BLaER1 (cell line): ENCODE measurements around the gene AK8.
"Not testable (repeated sequence)": the region's sequence is repeated elsewhere in the genome, so short reads cannot be mapped to it uniquely, and the experiment has no call there.

Experiments used
- H3K27ac ChIP-seq: shearing (Covaris generic); formaldehyde crosslinking; 2 replicates; pipeline ENCODE4 v1.8.1; 2022
- H3K27me3 ChIP-seq: shearing (Covaris generic); formaldehyde crosslinking; 2 replicates; pipeline ENCODE4 v1.8.1; 2022
- H3K36me3 ChIP-seq: shearing (Covaris generic); formaldehyde crosslinking; 2 replicates; pipeline ENCODE4 v1.8.1; 2022
- H3K4me1 ChIP-seq: shearing (Covaris generic); formaldehyde crosslinking; 2 replicates; pipeline ENCODE4 v1.8.1; 2022
- H3K4me2 ChIP-seq: shearing (Covaris generic); formaldehyde crosslinking; 2 replicates; pipeline ENCODE4 v1.8.1; 2022
- H3K4me3 ChIP-seq: shearing (Covaris generic); formaldehyde crosslinking; 2 replicates; pipeline ENCODE4 v1.8.1; 2022
- H3K9ac ChIP-seq: shearing (Covaris generic); formaldehyde crosslinking; 2 replicates; pipeline ENCODE4 v1.8.1; 2022
- H3K9me3 ChIP-seq: shearing (Covaris generic); formaldehyde crosslinking; 2 replicates; pipeline ENCODE4 v1.8.1; 2022
- H4K20me1 ChIP-seq: shearing (Covaris generic); formaldehyde crosslinking; 2 replicates; pipeline ENCODE4 v1.8.1; 2022
- Cebpa-rat ChIP-seq: shearing (Covaris generic); IDR thresholded peaks from 2 replicates; pipeline ENCODE4 v1.8.1; 2022

The AK8 gene

DNA sequence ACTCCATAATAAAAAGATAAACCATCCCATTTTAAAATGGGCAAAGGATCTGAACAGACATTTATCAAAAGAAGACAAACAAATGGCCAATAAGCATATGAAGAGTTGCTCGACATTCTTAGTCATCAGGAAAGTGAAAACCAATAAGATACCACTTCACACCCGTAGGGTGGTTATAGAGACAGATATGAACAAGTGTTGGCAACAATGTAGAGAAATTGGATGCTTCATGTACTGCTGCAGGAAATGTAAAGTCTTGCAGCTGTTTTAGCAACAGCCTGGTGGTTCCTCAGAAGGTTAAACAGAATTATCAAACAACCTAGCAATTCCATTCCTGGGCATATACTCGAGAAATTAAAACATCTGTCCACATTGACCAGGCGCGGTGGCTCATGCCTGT is 165.3 kb downstream of the AK8 start:
- H3K27ac ChIP-seq: no peak overlapping the region
- H3K9me3 ChIP-seq: no peaks in the 10 kb centered on the region
- no peak overlapping the region for H3K9ac ChIP-seq
- no peaks in the 10 kb centered on the region for H3K36me3 ChIP-seq
- H3K4me3 ChIP-seq: no peak overlapping the region
- TF ChIP-seq Cebpa-rat: no peak
- H3K27me3 ChIP-seq: no peaks in the 10 kb centered on the region
- H4K20me1 ChIP-seq: no peaks in the 10 kb centered on the region
- no peak overlapping the region for H3K4me2 ChIP-seq
- H3K4me1 ChIP-seq: no peaks in the 10 kb centered on the region

- Histone ChIP-seq H4K20me1 (no peaks in the 10 kb centered on the region), H3K4me3 (no peak overlapping the region), H3K4me1 (no peaks in the 10 kb centered on the region), H3K9me3 (no peaks in the 10 kb centered on the region), H3K27ac (no peak overlapping the region), H3K4me2 (no peak overlapping the region), H3K36me3 (no peaks in the 10 kb centered on the region), H3K27me3 (no peaks in the 10 kb centered on the region), H3K9ac (no peak overlapping the region)
- TF ChIP-seq Cebpa-rat: no peak
Measured at GRCh38 chr9:132711846-132712245, 166.2 kb downstream of the AK8 start.

- H3K27ac ChIP-seq, H3K4me2 ChIP-seq, H3K4me3 ChIP-seq, H3K27me3 ChIP-seq, H3K4me1 ChIP-seq, H4K20me1 ChIP-seq, H3K36me3 ChIP-seq, H3K9me3 ChIP-seq, H3K9ac ChIP-seq: not testable (repeated sequence)
Measured at GRCh38 chr9:132711152-132711551, 166.9 kb downstream of the AK8 start.

GRCh38 chr9:132710333-132710732 is 167.8 kb downstream of the AK8 start:
- Histone ChIP-seq H3K4me3 (no peak overlapping the region), H3K9ac (no peak overlapping the region), H3K4me2 (no peak overlapping the region), H3K27me3 (no peaks in the 10 kb centered on the region), H3K9me3 (no peaks in the 10 kb centered on the region), H4K20me1 (no peaks in the 10 kb centered on the region), H3K36me3 (no peaks in the 10 kb centered on the region), H3K4me1 (no peaks in the 10 kb centered on the region), H3K27ac (no peak overlapping the region)
- TF ChIP-seq Cebpa-rat: no peak

- no peak overlapping the region for H3K9ac ChIP-seq
- no peaks in the 10 kb centered on the region for H3K4me1 ChIP-seq
- H4K20me1 ChIP-seq: no peaks in the 10 kb centered on the region
- no peak overlapping the region for H3K4me2 ChIP-seq
- H3K4me3 ChIP-seq: no peak overlapping the region
- no peaks in the 10 kb centered on the region for H3K36me3 ChIP-seq
- peaks cover under 1% of the 10 kb centered on the region; the same call in 1 of the 2 replicates for H3K9me3 ChIP-seq
- H3K27ac ChIP-seq: no peak overlapping the region
- H3K27me3 ChIP-seq: no peaks in the 10 kb centered on the region
- no peak for TF ChIP-seq Cebpa-rat
Measured at GRCh38 chr9:132708769-132709430, 169.2 kb downstream of the AK8 start.

DNA sequence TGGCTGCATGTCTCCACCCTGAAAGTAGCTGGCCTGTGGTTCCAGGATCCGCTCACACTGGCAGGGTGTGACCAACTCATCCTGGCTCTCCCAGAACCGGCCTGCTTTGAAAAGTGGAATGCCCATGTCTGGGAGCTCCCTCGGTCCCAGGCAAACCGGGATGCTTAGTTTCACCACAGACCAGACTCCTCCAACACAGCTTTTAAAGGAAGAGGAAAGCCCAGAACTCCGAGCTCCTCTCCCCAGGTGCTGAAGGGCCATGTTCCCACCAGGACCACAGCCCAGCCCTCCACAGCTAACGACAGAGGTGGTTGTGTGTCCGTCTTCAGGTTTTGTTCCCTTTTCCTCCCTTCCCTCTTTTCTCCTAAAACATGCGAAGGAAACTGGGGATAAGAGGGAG is 169.8 kb downstream of the AK8 start:
- Histone ChIP-seq H3K9ac (no peak overlapping the region), H3K4me3 (no peak overlapping the region), H3K9me3 (peaks cover 7% of the 10 kb centered on the region), H3K36me3 (no peaks in the 10 kb centered on the region), H3K4me1 (no peaks in the 10 kb centered on the region), H4K20me1 (no peaks in the 10 kb centered on the region), H3K27me3 (no peaks in the 10 kb centered on the region), H3K27ac (no peak overlapping the region), H3K4me2 (no peak overlapping the region)
- TF ChIP-seq Cebpa-rat: no peak

GRCh38 chr9:132703336-132703735 is 174.7 kb downstream of the AK8 start:
- H3K27me3 ChIP-seq: no peaks in the 10 kb centered on the region
- no peaks in the 10 kb centered on the region for H3K36me3 ChIP-seq
- peaks cover 30% of the 10 kb centered on the region for H3K9me3 ChIP-seq
- H3K4me2 ChIP-seq: no peak overlapping the region
- H3K9ac ChIP-seq: no peak overlapping the region
- H3K27ac ChIP-seq: no peak overlapping the region
- H3K4me3 ChIP-seq: no peak overlapping the region
- no peaks in the 10 kb centered on the region for H3K4me1 ChIP-seq
- TF ChIP-seq Cebpa-rat: no peak
- H4K20me1 ChIP-seq: no peaks in the 10 kb centered on the region

DNA sequence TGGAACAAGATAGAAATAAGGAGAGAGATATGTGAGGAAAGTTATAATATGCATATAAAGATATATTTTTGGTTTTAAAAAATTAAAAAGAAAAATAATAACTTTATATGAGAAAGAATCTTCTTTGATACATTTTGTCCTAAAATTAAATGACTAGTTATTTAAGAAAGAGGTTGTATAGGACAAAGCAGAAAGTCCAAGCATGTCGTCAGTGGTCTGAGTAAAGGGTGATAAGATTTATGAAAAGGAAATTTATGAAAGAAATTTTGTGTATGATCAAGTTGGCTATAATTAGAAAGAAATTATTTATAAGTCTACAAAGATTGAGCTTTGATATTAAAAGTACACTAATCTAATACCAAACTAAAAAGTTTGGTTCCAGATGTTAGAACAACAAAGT is 175.8 kb downstream of the AK8 start:
- peaks cover 41% of the 10 kb centered on the region for H3K9me3 ChIP-seq
- H3K4me3 ChIP-seq: no peak overlapping the region
- no peaks in the 10 kb centered on the region for H4K20me1 ChIP-seq
- H3K27ac ChIP-seq: no peak overlapping the region
- no peaks in the 10 kb centered on the region for H3K4me1 ChIP-seq
- H3K4me2 ChIP-seq: no peak overlapping the region
- no peaks in the 10 kb centered on the region for H3K36me3 ChIP-seq
- H3K27me3 ChIP-seq: no peaks in the 10 kb centered on the region
- no peak overlapping the region for H3K9ac ChIP-seq
- no peak for TF ChIP-seq Cebpa-rat

DNA sequence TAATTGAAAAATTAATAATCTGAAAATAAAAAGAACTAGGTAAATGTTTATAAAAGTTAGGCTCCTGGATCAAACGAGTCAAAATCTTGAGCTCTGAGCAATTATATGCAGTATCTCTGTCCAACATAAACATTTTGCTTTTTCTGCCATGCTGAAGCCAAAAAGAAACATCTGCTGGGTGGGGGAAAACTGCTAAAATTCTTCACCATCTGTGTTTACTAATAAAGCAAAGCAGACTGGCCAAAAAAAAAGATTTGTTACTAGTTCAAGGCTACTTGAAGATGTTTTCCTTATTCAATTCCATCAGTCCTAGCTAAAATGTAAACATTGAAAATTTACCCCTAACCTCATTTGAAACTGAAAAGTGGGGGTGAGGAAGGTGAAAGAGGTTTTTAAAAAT is 178.1 kb downstream of the AK8 start:
- Histone ChIP-seq H3K4me2 (no peak overlapping the region), H3K36me3 (no peaks in the 10 kb centered on the region; the same call in 1 of the 2 replicates), H3K4me1 (no peaks in the 10 kb centered on the region), H3K9me3 (peaks cover 63% of the 10 kb centered on the region), H3K27me3 (no peaks in the 10 kb centered on the region), H3K27ac (no peak overlapping the region), H3K9ac (no peak overlapping the region), H3K4me3 (no peak overlapping the region), H4K20me1 (no peaks in the 10 kb centered on the region)
- no peak for TF ChIP-seq Cebpa-rat

- H3K27ac ChIP-seq: no peak overlapping the region
- H3K4me1 ChIP-seq: no peaks in the 10 kb centered on the region
- H3K27me3 ChIP-seq: no peaks in the 10 kb centered on the region
- no peak for TF ChIP-seq Cebpa-rat
- no peaks in the 10 kb centered on the region for H4K20me1 ChIP-seq
- peaks cover 68% of the 10 kb centered on the region for H3K9me3 ChIP-seq
- no peak overlapping the region for H3K9ac ChIP-seq
- H3K4me2 ChIP-seq: no peak overlapping the region
- peaks cover 5% of the 10 kb centered on the region; the same call in 1 of the 2 replicates for H3K36me3 ChIP-seq
- H3K4me3 ChIP-seq: no peak overlapping the region
Measured at GRCh38 chr9:132698989-132699388, 179.1 kb downstream of the AK8 start.

- H3K4me2 ChIP-seq: no peak overlapping the region
- no peak overlapping the region for H3K4me3 ChIP-seq
- H3K9ac ChIP-seq: no peak overlapping the region
- H3K9me3 ChIP-seq: peaks cover 52% of the 10 kb centered on the region
- H3K27ac ChIP-seq: no peak overlapping the region
- peaks cover 12% of the 10 kb centered on the region; the same call in 1 of the 2 replicates for H3K36me3 ChIP-seq
- H3K27me3 ChIP-seq: no peaks in the 10 kb centered on the region
- no peaks in the 10 kb centered on the region for H4K20me1 ChIP-seq
- H3K4me1 ChIP-seq: no peaks in the 10 kb centered on the region
- no peak for TF ChIP-seq Cebpa-rat
Measured at GRCh38 chr9:132697230-132697629, 180.9 kb downstream of the AK8 start.
